Panc1 (cell line): ENCODE results near the gene MBD3L2. TPM values are rescaled to one million over a fixed set of nuclear protein-coding genes. Genes with fewer than 3 reads are reported as not detected.

Experiments used
- ATAC-seq: fragments of 200-7000 bp; cut with Tn5 transposase; 2 replicates; pipeline ENCODE4 v1.9.1; 2020; ENCODE audit warnings: mild to moderate bottlenecking, moderate library complexity
- BruUV-seq: library from RNA; stranded (reverse); fragments of 400-500 nt; replicated peaks from 2 replicates; lab custom pipeline; 2021; lab: Mats Ljungman, UMichigan
- CTCF ChIA-PET: fragments of 300-600 bp; sonication (Branson Sonifier 250); formaldehyde crosslinking; loops from one replicate; lab custom pipeline; 2022; ENCODE audit warnings: antibody characterized with exemption; lab: Charles Lee
- POLR2A ChIA-PET: fragments of 300-600 bp; sonication (Branson Sonifier 250); formaldehyde crosslinking; loops from one replicate; lab custom pipeline; 2022; ENCODE audit warnings: antibody characterized with exemption; lab: Charles Lee
- DNase-seq: peaks from one replicate; pipeline ENCODE4 v3.0.0-alpha.2; 2010; ENCODE audit warnings: low read depth, low spot score
- H3K27ac ChIP-seq: 2 replicates; pipeline ENCODE4 v1.5.1; 2011; ENCODE audit warnings: mild to moderate bottlenecking, low read length, inconsistent platforms
- H3K27me3 ChIP-seq: fragments of 200-500 bp; sonication (Bioruptor generic); 2 replicates; pipeline ENCODE4 v1.6.0; 2014; ENCODE audit warnings: low read length, inconsistent platforms; ENCODE audit not compliant: control insufficient read depth, insufficient read depth
- H3K36me3 ChIP-seq: fragments of 200-500 bp; sonication (Bioruptor generic); 2 replicates; pipeline ENCODE4 v1.5.1; 2014; ENCODE audit warnings: inconsistent platforms, mild to moderate bottlenecking, low read length, moderate library complexity; ENCODE audit not compliant: control insufficient read depth, insufficient read depth
- H3K4me1 ChIP-seq: 2 replicates; pipeline ENCODE4 v1.5.1; 2011; ENCODE audit warnings: inconsistent platforms, mild to moderate bottlenecking, low read length, moderate library complexity; ENCODE audit not compliant: control insufficient read depth, insufficient read depth
- H3K4me3 ChIP-seq, 2 experiments: 2 replicates each; pipeline ENCODE4 v1.5.1; 2011 to 2012; ENCODE audit warnings: low read depth in 2 of 2, low read length in 2 of 2, mild to moderate bottlenecking in 2 of 2, inconsistent platforms in 1 of 2, moderate library complexity in 1 of 2
- H3K9me3 ChIP-seq: fragments of 200-500 bp; sonication (Bioruptor generic); 2 replicates; pipeline ENCODE4 v1.5.1; 2014; ENCODE audit warnings: low read depth, mild to moderate bottlenecking, inconsistent platforms, low read length, moderate library complexity; ENCODE audit not compliant: control insufficient read depth, insufficient read depth
- POLR2AphosphoS5 ChIP-seq: IDR thresholded peaks from 2 replicates; pipeline ENCODE4 v1.6.1; 2012; ENCODE audit warnings: mild to moderate bottlenecking, low read depth, low read length, moderate library complexity
- SIN3A ChIP-seq: IDR thresholded peaks from 2 replicates; pipeline ENCODE4 v1.6.1; 2012; ENCODE audit warnings: low read depth, mild to moderate bottlenecking, low read length, moderate library complexity, borderline replicate concordance; ENCODE audit not compliant: insufficient read depth
- TCF7L2 ChIP-seq: IDR thresholded peaks from 2 replicates; pipeline ENCODE4 v1.6.1; 2011; ENCODE audit warnings: mild to moderate bottlenecking, low read depth, low read length, inconsistent platforms
- in situ Hi-C: cut with HindIII; loops from 2 replicates; pipeline ENCODE4 v1.10.0; 2016; ENCODE audit warnings: low sequenced_read_pairs, low pct_unique_long_range_greater_than_20kb
- intact Hi-C: fragments of 100-400 bp; cut with micrococcal nuclease; formaldehyde crosslinking; loops from one replicate; pipeline ENCODE4 v1.10.0; 2022; ENCODE audit not compliant: unreplicated experiment
- total RNA-seq: library from RNA; stranded (reverse); gene quantifications from one replicate; pipeline ENCODE4 v1.2.1, GENCODE V29; 2021; ENCODE audit not compliant: unreplicated experiment
- TF ChIP-seq, protein P1 (sequence below), 2 experiments: IDR thresholded peaks; 2 replicates each; pipeline ENCODE4 v1.6.1; 2011 to 2012; ENCODE audit warnings: low read depth in 2 of 2, control low read depth in 1 of 2, low read length in 1 of 2, mild to moderate bottlenecking in 1 of 2, moderate library complexity in 1 of 2; ENCODE audit not compliant: insufficient read depth in 1 of 2
- TF ChIP-seq, protein P2 (sequence below): fragments of 450-650 bp; IDR thresholded peaks from 2 replicates; pipeline ENCODE4 v1.5.1; 2017; ENCODE audit warnings: mild to moderate bottlenecking

MBD3L2 gene
- total RNA-seq, 1 experiment from 2014 or later = not detected

DNA sequence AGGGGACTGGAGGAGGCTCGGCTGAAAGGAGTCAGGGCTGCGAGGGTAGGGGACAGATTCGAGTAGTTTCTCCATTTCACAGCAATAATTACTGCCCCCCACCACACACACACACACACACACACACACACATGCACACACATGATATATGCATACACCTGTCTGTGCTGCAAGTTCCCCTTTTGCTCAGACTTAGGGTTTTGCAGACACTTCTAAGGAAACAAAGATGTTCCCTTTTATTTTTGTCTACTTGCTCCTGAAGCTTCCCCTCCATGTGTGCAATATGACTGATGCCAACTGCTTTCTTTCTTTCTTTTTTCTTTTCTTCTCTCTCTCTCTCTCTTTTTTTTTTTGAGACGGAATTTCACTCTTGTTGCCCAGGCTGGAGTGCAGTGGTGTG lies 41.3 kb upstream of the MBD3L2 start:
- TF ChIP-seq TCF7L2 (no peak), POLR2AphosphoS5 (no peak), SIN3A (no peak)
- TF ChIP-seq, protein P1, sequence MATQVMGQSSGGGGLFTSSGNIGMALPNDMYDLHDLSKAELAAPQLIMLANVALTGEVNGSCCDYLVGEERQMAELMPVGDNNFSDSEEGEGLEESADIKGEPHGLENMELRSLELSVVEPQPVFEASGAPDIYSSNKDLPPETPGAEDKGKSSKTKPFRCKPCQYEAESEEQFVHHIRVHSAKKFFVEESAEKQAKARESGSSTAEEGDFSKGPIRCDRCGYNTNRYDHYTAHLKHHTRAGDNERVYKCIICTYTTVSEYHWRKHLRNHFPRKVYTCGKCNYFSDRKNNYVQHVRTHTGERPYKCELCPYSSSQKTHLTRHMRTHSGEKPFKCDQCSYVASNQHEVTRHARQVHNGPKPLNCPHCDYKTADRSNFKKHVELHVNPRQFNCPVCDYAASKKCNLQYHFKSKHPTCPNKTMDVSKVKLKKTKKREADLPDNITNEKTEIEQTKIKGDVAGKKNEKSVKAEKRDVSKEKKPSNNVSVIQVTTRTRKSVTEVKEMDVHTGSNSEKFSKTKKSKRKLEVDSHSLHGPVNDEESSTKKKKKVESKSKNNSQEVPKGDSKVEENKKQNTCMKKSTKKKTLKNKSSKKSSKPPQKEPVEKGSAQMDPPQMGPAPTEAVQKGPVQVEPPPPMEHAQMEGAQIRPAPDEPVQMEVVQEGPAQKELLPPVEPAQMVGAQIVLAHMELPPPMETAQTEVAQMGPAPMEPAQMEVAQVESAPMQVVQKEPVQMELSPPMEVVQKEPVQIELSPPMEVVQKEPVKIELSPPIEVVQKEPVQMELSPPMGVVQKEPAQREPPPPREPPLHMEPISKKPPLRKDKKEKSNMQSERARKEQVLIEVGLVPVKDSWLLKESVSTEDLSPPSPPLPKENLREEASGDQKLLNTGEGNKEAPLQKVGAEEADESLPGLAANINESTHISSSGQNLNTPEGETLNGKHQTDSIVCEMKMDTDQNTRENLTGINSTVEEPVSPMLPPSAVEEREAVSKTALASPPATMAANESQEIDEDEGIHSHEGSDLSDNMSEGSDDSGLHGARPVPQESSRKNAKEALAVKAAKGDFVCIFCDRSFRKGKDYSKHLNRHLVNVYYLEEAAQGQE (IDR thresholded peaks at IDR 0.05; ENCODE audit: insufficient read depth in 1 of 2, low read depth in 2 of 2, low read length in 1 of 2) = no peak
- TF ChIP-seq, protein P2, sequence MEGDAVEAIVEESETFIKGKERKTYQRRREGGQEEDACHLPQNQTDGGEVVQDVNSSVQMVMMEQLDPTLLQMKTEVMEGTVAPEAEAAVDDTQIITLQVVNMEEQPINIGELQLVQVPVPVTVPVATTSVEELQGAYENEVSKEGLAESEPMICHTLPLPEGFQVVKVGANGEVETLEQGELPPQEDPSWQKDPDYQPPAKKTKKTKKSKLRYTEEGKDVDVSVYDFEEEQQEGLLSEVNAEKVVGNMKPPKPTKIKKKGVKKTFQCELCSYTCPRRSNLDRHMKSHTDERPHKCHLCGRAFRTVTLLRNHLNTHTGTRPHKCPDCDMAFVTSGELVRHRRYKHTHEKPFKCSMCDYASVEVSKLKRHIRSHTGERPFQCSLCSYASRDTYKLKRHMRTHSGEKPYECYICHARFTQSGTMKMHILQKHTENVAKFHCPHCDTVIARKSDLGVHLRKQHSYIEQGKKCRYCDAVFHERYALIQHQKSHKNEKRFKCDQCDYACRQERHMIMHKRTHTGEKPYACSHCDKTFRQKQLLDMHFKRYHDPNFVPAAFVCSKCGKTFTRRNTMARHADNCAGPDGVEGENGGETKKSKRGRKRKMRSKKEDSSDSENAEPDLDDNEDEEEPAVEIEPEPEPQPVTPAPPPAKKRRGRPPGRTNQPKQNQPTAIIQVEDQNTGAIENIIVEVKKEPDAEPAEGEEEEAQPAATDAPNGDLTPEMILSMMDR = no peak
- no TSS peak for BruUV-seq
- Histone ChIP-seq H3K27me3 (no peaks in the 10 kb centered on the region), H3K27ac (no peak overlapping the region), H3K36me3 (no peaks in the 10 kb centered on the region), H3K4me1 (no peaks in the 10 kb centered on the region), H3K4me3 (no peak overlapping the region), H3K9me3 (no peaks in the 10 kb centered on the region)
- ChIA-PET POLR2A (no interaction called here), CTCF (no interaction called here)
- DNase-seq (no peak), ATAC-seq (no peak)
- in situ Hi-C loops = no loop called here
- intact Hi-C loops = no loop called here

DNA sequence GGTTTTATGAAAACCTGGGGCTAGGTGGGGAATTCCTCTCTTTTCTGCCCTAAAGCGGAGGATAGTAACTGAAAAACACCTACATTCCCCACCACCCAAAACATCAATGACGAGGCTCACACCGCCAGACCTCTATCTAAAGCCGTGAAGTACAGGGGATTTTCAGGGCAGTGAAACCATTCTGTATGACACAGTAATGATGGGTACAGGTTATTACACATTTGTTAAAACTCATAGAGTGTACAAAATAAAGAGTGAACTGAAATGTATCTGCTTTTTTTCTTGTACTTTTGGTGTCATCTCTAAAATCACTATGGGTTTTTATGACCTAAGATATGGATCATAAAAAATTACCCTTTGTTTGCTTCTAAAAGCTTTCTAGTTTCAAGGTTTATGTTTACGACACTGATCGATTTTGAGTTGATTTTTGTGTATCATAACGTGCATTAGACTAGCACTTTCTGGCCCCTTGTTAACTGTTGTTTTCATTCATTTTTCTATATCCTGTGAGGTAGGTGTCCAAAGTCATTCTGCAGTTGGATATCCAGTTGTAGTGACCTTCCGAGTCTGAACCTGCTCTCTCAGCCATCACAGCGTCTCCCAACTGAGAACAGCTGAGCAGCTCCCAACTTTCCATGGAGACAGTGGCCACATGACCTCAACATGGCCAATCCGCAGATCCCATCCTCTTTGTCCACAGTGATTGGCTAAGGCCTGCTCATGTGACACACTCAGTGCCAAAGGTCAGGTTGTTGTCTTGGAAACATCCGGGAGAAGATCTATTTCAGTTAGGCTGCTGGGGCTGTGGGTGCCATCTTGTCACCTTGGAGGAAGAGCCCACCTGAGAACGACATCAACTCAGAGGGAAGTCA lies 38.2 kb upstream of the MBD3L2 start:
- in situ Hi-C loops = no loop called here

More for the DNA sequence above, 38.2 kb upstream of the MBD3L2 start:
- no peaks in the 10 kb centered on the region for H3K27me3 ChIP-seq
- no peak for DNase-seq
- H3K4me1 ChIP-seq = no peaks in the 10 kb centered on the region
- no peak for ATAC-seq
- H3K36me3 ChIP-seq = no peaks in the 10 kb centered on the region
- no peak overlapping the region for H3K27ac ChIP-seq
- no TSS peak for BruUV-seq
- TF ChIP-seq, protein P2 = no peak
- TF ChIP-seq SIN3A (no peak), POLR2AphosphoS5 (no peak), TCF7L2 (no peak)
- TF ChIP-seq, protein P1 (IDR thresholded peaks at IDR 0.05; ENCODE audit: insufficient read depth in 1 of 2, low read depth in 2 of 2, low read length in 1 of 2) = no peak
- ChIA-PET CTCF (no interaction called here), POLR2A (no interaction called here)
- H3K9me3 ChIP-seq = no peaks in the 10 kb centered on the region
- intact Hi-C loops = no loop called here
- no peak overlapping the region for H3K4me3 ChIP-seq
